HEK293 (cell line): ENCODE data around the gene STARD6.

Source experiments
- CTCF ChIA-PET: fragments of 350-600 bp; formaldehyde crosslinking; extraction: SDS; loops from one replicate; lab custom pipeline; 2021; ENCODE audit warnings: antibody characterized with exemption; lab: Yijun Ruan, JAX
- POLR2A ChIA-PET: fragments of 300-600 bp; formaldehyde crosslinking; extraction: SDS; loops from one replicate; lab custom pipeline; 2020; ENCODE audit warnings: antibody characterized with exemption, inconsistent platforms; lab: Yijun Ruan, JAX
- H3K27ac ChIP-seq: fragments of 200-500 bp; sonication (Bioruptor generic); 2 replicates; pipeline ENCODE4 v1.5.1; 2014; ENCODE audit warnings: low read depth, low read length, control low read depth, inconsistent platforms; ENCODE audit errors: extremely low read depth
- H3K36me3 ChIP-seq, 2 experiments: fragments of 200-500 bp in 1 of 2; sonication (Bioruptor generic) in 1 of 2; 1 replicate in 1 of 2; 2 replicates in 1 of 2; pipeline ENCODE4 v1.5.1; 2014 to 2017; ENCODE audit warnings: inconsistent platforms in 2 of 2, low read length in 2 of 2; ENCODE audit not compliant: control insufficient read depth in 2 of 2, insufficient read depth in 1 of 2
- H3K4me1 ChIP-seq: fragments of 200-500 bp; sonication (Bioruptor generic); 2 replicates; pipeline ENCODE4 v1.5.1; 2014; ENCODE audit warnings: mild to moderate bottlenecking, low read length, inconsistent platforms; ENCODE audit not compliant: control insufficient read depth, insufficient read depth
- H3K4me3 ChIP-seq: 2 replicates; pipeline ENCODE4 v1.5.1; 2011; ENCODE audit warnings: low read depth, mild to moderate bottlenecking, control low read depth, low read length, moderate library complexity
- H3K9me3 ChIP-seq: fragments of 200-500 bp; sonication (Bioruptor generic); 2 replicates; pipeline ENCODE4 v1.5.1; 2014; ENCODE audit warnings: low read depth, low read length, inconsistent platforms; ENCODE audit not compliant: control insufficient read depth, insufficient read depth
- CTCF ChIP-seq: fragments of 450-650 bp; formaldehyde crosslinking; IDR thresholded peaks from 2 replicates; pipeline ENCODE4 v1.5.1; 2016; ENCODE audit warnings: missing biosample characterization, missing genetic modification characterization
- EGR2 ChIP-seq: fragments of 450-650 bp; formaldehyde crosslinking; IDR thresholded peaks from 2 replicates; pipeline ENCODE4 v1.5.1; 2016; ENCODE audit warnings: low read depth, missing biosample characterization, missing genetic modification characterization
- ZBTB17 ChIP-seq: fragments of 450-650 bp; formaldehyde crosslinking; IDR thresholded peaks from 2 replicates; pipeline ENCODE4 v1.5.1; 2016; ENCODE audit warnings: missing biosample characterization, missing genetic modification characterization
- ZBTB26 ChIP-seq: fragments of 450-650 bp; formaldehyde crosslinking; optimal IDR thresholded peaks from 2 replicates; pipeline ENCODE3; 2016; ENCODE audit warnings: missing biosample characterization, mild to moderate bottlenecking, missing genetic modification characterization
- ZNF155 ChIP-seq: fragments of 450-650 bp; formaldehyde crosslinking; IDR thresholded peaks from 2 replicates; pipeline ENCODE4 v1.5.1; 2016; ENCODE audit warnings: missing biosample characterization, missing genetic modification characterization
- ZNF174 ChIP-seq: fragments of 450-650 bp; formaldehyde crosslinking; IDR thresholded peaks from 2 replicates; pipeline ENCODE4 v1.5.0; 2017; ENCODE audit warnings: missing biosample characterization, mild to moderate bottlenecking, missing genetic modification characterization
- ZNF223 ChIP-seq: fragments of 450-650 bp; formaldehyde crosslinking; IDR thresholded peaks from 2 replicates; pipeline ENCODE4 v1.5.1; 2016; ENCODE audit warnings: missing biosample characterization, missing genetic modification characterization
- ZNF26 ChIP-seq: fragments of 450-650 bp; formaldehyde crosslinking; IDR thresholded peaks from 2 replicates; pipeline ENCODE4 v1.5.1; 2016; ENCODE audit warnings: missing biosample characterization, missing genetic modification characterization
- ZNF366 ChIP-seq: fragments of 450-650 bp; formaldehyde crosslinking; conservative IDR thresholded peaks from 2 replicates; pipeline ENCODE4 v1.5.1; 2016; ENCODE audit warnings: missing biosample characterization, missing genetic modification characterization
- ZNF394 ChIP-seq: fragments of 450-650 bp; formaldehyde crosslinking; IDR thresholded peaks from 2 replicates; pipeline ENCODE4 v1.5.1; 2016; ENCODE audit warnings: missing biosample characterization, missing genetic modification characterization, mild to moderate bottlenecking, moderate library complexity, borderline replicate concordance
- ZNF433 ChIP-seq: fragments of 450-650 bp; formaldehyde crosslinking; IDR thresholded peaks from 2 replicates; pipeline ENCODE4 v1.5.1; 2016; ENCODE audit warnings: missing biosample characterization, missing genetic modification characterization, low read depth
- ZNF501 ChIP-seq: fragments of 450-650 bp; formaldehyde crosslinking; IDR thresholded peaks from 2 replicates; pipeline ENCODE4 v1.5.1; 2016; ENCODE audit warnings: missing biosample characterization, missing genetic modification characterization
- ZNF513 ChIP-seq: fragments of 450-650 bp; IDR thresholded peaks from 2 replicates; pipeline ENCODE4 v1.5.1; 2018; ENCODE audit warnings: missing biosample characterization, missing genetic modification characterization
- ZNF514 ChIP-seq: fragments of 450-650 bp; formaldehyde crosslinking; IDR thresholded peaks from 2 replicates; pipeline ENCODE4 v1.5.1; 2016; ENCODE audit warnings: missing biosample characterization, missing genetic modification characterization
- ZNF621 ChIP-seq: fragments of 450-650 bp; formaldehyde crosslinking; IDR thresholded peaks from 2 replicates; pipeline ENCODE4 v1.5.1; 2017; ENCODE audit warnings: missing biosample characterization, missing genetic modification characterization
- ZNF624 ChIP-seq: fragments of 450-650 bp; formaldehyde crosslinking; IDR thresholded peaks from 2 replicates; pipeline ENCODE4 v1.5.1; 2017; ENCODE audit warnings: missing biosample characterization, missing genetic modification characterization
- ZNF629 ChIP-seq: fragments of 450-650 bp; formaldehyde crosslinking; IDR thresholded peaks from 2 replicates; pipeline ENCODE4 v1.5.1; 2017; ENCODE audit warnings: missing biosample characterization, missing genetic modification characterization
- ZNF660 ChIP-seq: fragments of 450-650 bp; IDR thresholded peaks from 2 replicates; pipeline ENCODE4 v1.5.1; 2018; ENCODE audit warnings: missing biosample characterization, mild to moderate bottlenecking, missing genetic modification characterization
- ZXDB ChIP-seq: fragments of 450-650 bp; formaldehyde crosslinking; IDR thresholded peaks from 2 replicates; pipeline ENCODE4 v1.5.1; 2016; ENCODE audit warnings: missing biosample characterization, missing genetic modification characterization

Gene STARD6

GRCh38 chr18:54405290-54405689 lies 47.6 kb upstream of the STARD6 start (continued):
- TF ChIP-seq CTCF (tag by site-specific recombination) (no peak), ZNF513 (tag by site-specific recombination) (no peak)

GRCh38 chr18:54396760-54397159 lies 39.1 kb upstream of the STARD6 start:
- POLR2A ChIA-PET, result no interaction called here
- Histone ChIP-seq H3K36me3 (no peaks in the 10 kb centered on the region), H3K4me1 (no peaks in the 10 kb centered on the region), H3K9me3 (no peaks in the 10 kb centered on the region), H3K27ac (no peak overlapping the region), H3K4me3 (no peak overlapping the region)
- TF ChIP-seq ZXDB (tag by site-specific recombination) (no peak), ZNF394 (no peak), EGR2 (no peak), ZNF621 (no peak), ZNF155 (tag by site-specific recombination) (no peak), ZNF366 (tag by site-specific recombination) (no peak), ZNF629 (tag by site-specific recombination) (no peak)
- CTCF ChIA-PET, result no interaction called here

- TF ChIP-seq ZNF660 (tag by site-specific recombination) (no peak), ZNF174 (tag by site-specific recombination) (no peak), ZBTB17 (tag by site-specific recombination) (no peak), ZNF624 (tag by site-specific recombination) (no peak), ZNF26 (tag by site-specific recombination) (no peak), ZNF223 (tag by site-specific recombination) (no peak), ZNF514 (no peak), ZBTB26 (tag by site-specific recombination) (no peak), ZNF501 (tag by site-specific recombination) (no peak), ZNF433 (tag by site-specific recombination) (no peak)
- TF ChIP-seq, all 188 proteins: peak for 0
- Histone ChIP-seq H3K4me3 (no peak overlapping the region), H3K27ac (no peak overlapping the region), H3K4me1 (no peaks in the 10 kb centered on the region), H3K36me3 (no peaks in the 10 kb centered on the region), H3K9me3 (no peaks in the 10 kb centered on the region)
- CTCF ChIA-PET, result interaction anchor here (0.9 to 2.1 kb wide), 3 partner anchors 25 to 278 kb away, joined by 3 to 16 read pairs (median 7); no protein-coding TSS in a partner anchor
- POLR2A ChIA-PET, result interaction anchor here (2.1 kb wide), 1 partner anchor 36 kb away, joined by 5 read pairs; the partner anchor contains the start of genes C18orf54 and STARD6
Observed at GRCh38 chr18:54393648-54394294, 36.1 kb upstream of the STARD6 start.
